HepG2 (cell line): ENCODE data around the gene GPC3. TPM values are rescaled to one million over a fixed set of nuclear protein-coding genes. Genes with fewer than 3 reads are reported as not detected.

ENCODE experiments used
- ATAC-seq: fragments of 200-7000 bp; cut with Tn5 transposase; 3 replicates; pipeline ENCODE4 v1.9.1; 2020; ENCODE audit warnings: mild to moderate bottlenecking, moderate library complexity
- BruUV-seq: library from RNA; stranded (reverse); fragments of 400-500 nt; replicated peaks from 2 replicates; lab custom pipeline; 2021; lab: Mats Ljungman, UMichigan
- CTCF ChIA-PET: fragments of 300-600 bp; formaldehyde crosslinking; extraction: SDS; loops from one replicate; lab custom pipeline; 2021; ENCODE audit warnings: low total read pairs, inconsistent platforms, low intra/inter-chr PET ratio; lab: Yijun Ruan, JAX
- POLR2A ChIA-PET: fragments of 350-600 bp; sonication (Branson Sonifier 250); formaldehyde crosslinking; loops from one replicate; lab custom pipeline; 2020; ENCODE audit warnings: antibody characterized with exemption, inconsistent platforms; lab: Yijun Ruan, JAX
- DNase-seq: peaks from one replicate; pipeline ENCODE4 v3.0.0-alpha.2; 2015; ENCODE audit warnings: low spot score
- FAIRE-seq: peaks from 3 replicates; lab custom pipeline; 2011; peaks lifted over from hg19 to GRCh38; lab: Jason Lieb, UNC
- H2AFZ ChIP-seq: one replicate; pipeline ENCODE4 v1.6.1; 2011; ENCODE audit warnings: low read length, inconsistent platforms
- H3K27ac ChIP-seq: fragments of 300-600 bp; 3 replicates; pipeline ENCODE4 v1.8.0; 2011; ENCODE audit warnings: mixed run types, mild to moderate bottlenecking, mixed read lengths, low read length, inconsistent platforms; ENCODE audit not compliant: insufficient read depth; ENCODE audit errors: extremely low read length
- H3K27me3 ChIP-seq, 2 experiments: fragments of 200-600 bp in 1 of 2; 2 replicates in 1 of 2; 3 replicates in 1 of 2; pipeline versions ENCODE4 v1.6.0 to v1.8.0; 2011; ENCODE audit warnings: low read length in 2 of 2, mild to moderate bottlenecking in 2 of 2, moderate library complexity in 2 of 2, inconsistent platforms in 1 of 2; ENCODE audit not compliant: insufficient read depth in 2 of 2, control insufficient read depth in 1 of 2
- H3K36me3 ChIP-seq, 2 experiments: fragments of 200-600 bp in 1 of 2; replicated peaks in 1 of 2; 2 replicates in 1 of 2; 3 replicates in 1 of 2; pipeline versions ENCODE4 v1.5.1 to v1.8.0; 2011; ENCODE audit warnings: low read length in 2 of 2, inconsistent platforms in 1 of 2; ENCODE audit not compliant: insufficient read depth in 2 of 2, control insufficient read depth in 1 of 2
- H3K4me1 ChIP-seq: 2 replicates; pipeline ENCODE4 v1.5.1; 2012; ENCODE audit warnings: low read length, inconsistent platforms; ENCODE audit not compliant: insufficient read depth
- H3K4me2 ChIP-seq: 2 replicates; pipeline ENCODE4 v1.6.0; 2011; ENCODE audit warnings: low read depth, low read length, inconsistent platforms
- H3K4me3 ChIP-seq, 3 experiments: fragments of 200-600 bp in 1 of 3; sonication (generic), shearing (Covaris generic) in 1 of 3; replicated peaks in 1 of 3; 2 replicates each; pipeline ENCODE4 v1.5.1; 2011 to 2016; ENCODE audit warnings: low read length in 3 of 3, inconsistent platforms in 2 of 3, low read depth in 2 of 3, mild to moderate bottlenecking in 2 of 3, control low read depth in 1 of 3, mixed read lengths in 1 of 3; ENCODE audit not compliant: insufficient read depth in 1 of 3
- H3K79me2 ChIP-seq: one replicate; pipeline ENCODE4 v1.6.1; 2011; ENCODE audit warnings: low read length, inconsistent platforms; ENCODE audit not compliant: insufficient read depth
- H3K9ac ChIP-seq: 2 replicates; pipeline ENCODE4 v1.6.0; 2011; ENCODE audit warnings: mild to moderate bottlenecking, low read depth, low read length, inconsistent platforms; ENCODE audit not compliant: insufficient read depth
- H3K9me3 ChIP-seq: 2 replicates; pipeline ENCODE4 v1.5.1; 2012; ENCODE audit warnings: mild to moderate bottlenecking, low read length
- H4K20me1 ChIP-seq: 2 replicates; pipeline ENCODE4 v1.6.0; 2011; ENCODE audit warnings: inconsistent platforms, mild to moderate bottlenecking, low read length, moderate library complexity; ENCODE audit not compliant: insufficient read depth
- CBX2 ChIP-seq, 2 experiments: fragments of 200-600 bp in 1 of 2; sonication (generic); formaldehyde crosslinking in 1 of 2; IDR thresholded peaks; 2 replicates each; pipeline versions ENCODE4 v1.7.0 to v1.8.1; 2018 to 2022; ENCODE audit warnings: low read depth in 2 of 2, low read length in 1 of 2, mild to moderate bottlenecking in 1 of 2, missing genetic modification reagents in 1 of 2
- CTCF ChIP-seq: sonication (generic); formaldehyde crosslinking; IDR thresholded peaks from 2 replicates; pipeline ENCODE4 v1.5.0; 2020; ENCODE audit warnings: mild to moderate bottlenecking, missing genetic modification reagents, moderate library complexity
- GRHL1 ChIP-seq: sonication (generic); formaldehyde crosslinking; conservative IDR thresholded peaks from 2 replicates; pipeline ENCODE4 v1.8.0; 2022; ENCODE audit warnings: missing genetic modification reagents
- MED8 ChIP-seq: sonication (generic); formaldehyde crosslinking; IDR thresholded peaks from 2 replicates; pipeline ENCODE4 v1.8.1; 2023; ENCODE audit warnings: mild to moderate bottlenecking, missing genetic modification reagents; ENCODE audit not compliant: insufficient replicate concordance
- MTA1 ChIP-seq: sonication (generic); formaldehyde crosslinking; IDR thresholded peaks from 2 replicates; pipeline ENCODE4 v1.4.0; 2020; ENCODE audit warnings: missing genetic modification reagents, mild to moderate bottlenecking, borderline replicate concordance
- NCOA2 ChIP-seq: sonication (generic); formaldehyde crosslinking; IDR thresholded peaks from 2 replicates; pipeline ENCODE4 v1.8.0; 2022; ENCODE audit warnings: inconsistent platforms
- PHF21A ChIP-seq: sonication (generic); formaldehyde crosslinking; IDR thresholded peaks from 2 replicates; pipeline ENCODE4 v1.5.0; 2020; ENCODE audit warnings: mild to moderate bottlenecking, missing genetic modification reagents
- PITX1 ChIP-seq: sonication (generic); formaldehyde crosslinking; IDR thresholded peaks from 2 replicates; pipeline ENCODE4 v1.5.1; 2020; ENCODE audit warnings: mild to moderate bottlenecking, missing genetic modification reagents
- RBFOX2 ChIP-seq: fragments of 200-400 bp; formaldehyde crosslinking; IDR thresholded peaks from 2 replicates; pipeline ENCODE4 v1.6.1; 2017; ENCODE audit warnings: low read depth, mild to moderate bottlenecking, low read length
- SCMH1 ChIP-seq: sonication (generic); formaldehyde crosslinking; IDR thresholded peaks from 2 replicates; pipeline ENCODE4 v1.9.0; 2021; ENCODE audit warnings: missing genetic modification reagents, mild to moderate bottlenecking, borderline replicate concordance
- SIN3B ChIP-seq: fragments of 150-350 bp; IDR thresholded peaks from 2 replicates; pipeline ENCODE4 v1.6.1; 2014; ENCODE audit warnings: low read length
- TERF1 ChIP-seq: sonication (generic); formaldehyde crosslinking; IDR thresholded peaks from 2 replicates; pipeline ENCODE4 v1.8.0; 2022; ENCODE audit warnings: mild to moderate bottlenecking, missing genetic modification reagents, moderate library complexity
- ZFY ChIP-seq: sonication (generic); formaldehyde crosslinking; IDR thresholded peaks from 2 replicates; pipeline ENCODE4 v1.4.0; 2020; ENCODE audit warnings: missing genetic modification reagents
- ZNF235 ChIP-seq: sonication (generic); formaldehyde crosslinking; IDR thresholded peaks from 2 replicates; pipeline ENCODE4 v1.8.1; 2023; ENCODE audit warnings: mild to moderate bottlenecking, missing genetic modification reagents, borderline replicate concordance
- ZNF430 ChIP-seq: sonication (generic); formaldehyde crosslinking; IDR thresholded peaks from 2 replicates; pipeline ENCODE4 v1.9.0; 2021; ENCODE audit warnings: mild to moderate bottlenecking, missing genetic modification reagents
- ZNF629 ChIP-seq: sonication (generic); formaldehyde crosslinking; conservative IDR thresholded peaks from 2 replicates; pipeline ENCODE4 v1.5.0; 2020; ENCODE audit warnings: missing genetic modification reagents
- ZNF652 ChIP-seq: IDR thresholded peaks from 2 replicates; pipeline ENCODE4 v1.6.1; 2016; ENCODE audit warnings: low read depth, borderline replicate concordance
- ZNF766 ChIP-seq: sonication (generic); formaldehyde crosslinking; IDR thresholded peaks from 2 replicates; pipeline ENCODE4 v1.5.0; 2020; ENCODE audit warnings: missing genetic modification reagents, borderline replicate concordance
- ZNF782 ChIP-seq: sonication (generic); formaldehyde crosslinking; IDR thresholded peaks from 2 replicates; pipeline ENCODE4 v1.4.0; 2020; ENCODE audit warnings: missing genetic modification reagents, mild to moderate bottlenecking, borderline replicate concordance
- ZSCAN12 ChIP-seq: sonication (generic); formaldehyde crosslinking; IDR thresholded peaks from 2 replicates; pipeline ENCODE4 v1.9.0; 2021; ENCODE audit warnings: mild to moderate bottlenecking, missing genetic modification reagents
- WGBS: methylation state at CpG from one replicate; pipeline ENCODE4 v1.1.6; 2017; ENCODE audit warnings: low lambda C conversion rate; 5-methylcytosine and 5-hydroxymethylcytosine counted together
- in situ Hi-C: cut with HindIII; loops from 2 replicates; pipeline ENCODE4 v1.10.0; 2017; ENCODE audit warnings: low pct_unique_long_range_greater_than_20kb; ENCODE audit not compliant: extremely low pct_ligation_motif_present
- intact Hi-C: fragments of 100-400 bp; cut with micrococcal nuclease; formaldehyde crosslinking; loops from one replicate; pipeline ENCODE4 v1.10.0; 2022; ENCODE audit not compliant: unreplicated experiment
- polyA plus RNA-seq, 8 experiments: library from polyadenylated mRNA; depleted of rRNA in 3 of 8; stranded (reverse) in 7 of 8; unstranded in 1 of 8; fragments of >200 nt; fragmentation: Illumina TruSeq in 4 of 8; extraction: Trizol in 4 of 8; gene quantifications; 2 replicates each; pipeline versions ENCODE4 v1.2.1 to v1.2.3, GENCODE V29; 2011 to 2016; ENCODE audit warnings: low read depth in 4 of 8, missing spikeins in 1 of 8, mixed read lengths in 1 of 8; ENCODE audit not compliant: insufficient read depth in 1 of 8
- total RNA-seq, 5 experiments: library from RNA; depleted of rRNA; stranded (reverse); fragments of >200 nt; fragmentation: Illumina TruSeq; extraction: Trizol; gene quantifications; 2 replicates each; pipeline ENCODE4 v1.2.3, GENCODE V29; 2016; ENCODE audit warnings: low read depth in 1 of 5

The GPC3 gene
- total and polyA plus RNA-seq, 2 of the 13 experiments (the other 11 are each of a cell fraction or from before 2014, with no cell fraction given), result 1,799 to 3,263 TPM

GRCh38 chrX:133611676-133612075, 373.7 kb downstream of the GPC3 start:
- no peak overlapping the region for H3K9ac ChIP-seq
- in situ Hi-C loops, result no loop called here

More at GRCh38 chrX:133611676-133612075, 373.7 kb downstream of the GPC3 start:
- Histone ChIP-seq H3K9me3 (no peaks in the 10 kb centered on the region), H3K4me3 (no peak overlapping the region), H3K27ac (no peak overlapping the region), H3K4me2 (no peak overlapping the region), H3K4me1 (peaks cover 39% of the 10 kb centered on the region), H3K79me2 (peaks cover 19% of the 10 kb centered on the region), H2AFZ (no peak overlapping the region), H4K20me1 (peaks cover 68% of the 10 kb centered on the region)
- 100% methylated on average over 1 of the region's 1 CpG for WGBS
- no TSS peak for BruUV-seq
- ATAC-seq (no peak), DNase-seq (no peak), FAIRE-seq (no peak)
- ChIA-PET POLR2A (no interaction called here), CTCF (no interaction called here)
- TF ChIP-seq ZNF652 (CRISPR knock-in tag) (no peak), CBX2 (IDR thresholded peaks at IDR 0.05; ENCODE audit: low read depth, low read length) (no peak), CBX2 (CRISPR knock-in tag; IDR thresholded peaks at IDR 0.05; ENCODE audit: low read depth) (no peak), ZNF766 (CRISPR knock-in tag) (no peak), RBFOX2 (no peak), ZNF235 (CRISPR knock-in tag) (no peak), SCMH1 (CRISPR knock-in tag) (no peak), MED8 (CRISPR knock-in tag) (no peak), TERF1 (CRISPR knock-in tag) (no peak), ZNF629 (CRISPR knock-in tag) (no peak), MTA1 (CRISPR knock-in tag) (no peak), ZNF782 (CRISPR knock-in tag) (no peak), GRHL1 (CRISPR knock-in tag) (no peak), PHF21A (no peak), ZSCAN12 (CRISPR knock-in tag) (no peak), ZNF430 (no peak), SIN3B (no peak), ZFY (no peak), PITX1 (CRISPR knock-in tag) (no peak), NCOA2 (CRISPR knock-in tag) (no peak), CTCF (no peak)
- TF ChIP-seq, all 625 proteins: peak for 0
- no peaks in the 10 kb centered on the region for H3K27me3 ChIP-seq
- peaks cover 3 to 29% of the 10 kb centered on the region in 2 experiments for H3K36me3 ChIP-seq
- intact Hi-C loops, result no loop called here
